NAMALWA (cell line): ENCODE data around the gene DCLK1.
"Not testable (repeated sequence)": the region's sequence is repeated elsewhere in the genome, so short reads cannot be mapped to it uniquely, and the experiment has no call there.

Experiments
- DNase-seq: peaks from one replicate; pipeline ENCODE4 v3.0.0-alpha.2; 2015; ENCODE audit warnings: low spot score

DCLK1 gene

DNA sequence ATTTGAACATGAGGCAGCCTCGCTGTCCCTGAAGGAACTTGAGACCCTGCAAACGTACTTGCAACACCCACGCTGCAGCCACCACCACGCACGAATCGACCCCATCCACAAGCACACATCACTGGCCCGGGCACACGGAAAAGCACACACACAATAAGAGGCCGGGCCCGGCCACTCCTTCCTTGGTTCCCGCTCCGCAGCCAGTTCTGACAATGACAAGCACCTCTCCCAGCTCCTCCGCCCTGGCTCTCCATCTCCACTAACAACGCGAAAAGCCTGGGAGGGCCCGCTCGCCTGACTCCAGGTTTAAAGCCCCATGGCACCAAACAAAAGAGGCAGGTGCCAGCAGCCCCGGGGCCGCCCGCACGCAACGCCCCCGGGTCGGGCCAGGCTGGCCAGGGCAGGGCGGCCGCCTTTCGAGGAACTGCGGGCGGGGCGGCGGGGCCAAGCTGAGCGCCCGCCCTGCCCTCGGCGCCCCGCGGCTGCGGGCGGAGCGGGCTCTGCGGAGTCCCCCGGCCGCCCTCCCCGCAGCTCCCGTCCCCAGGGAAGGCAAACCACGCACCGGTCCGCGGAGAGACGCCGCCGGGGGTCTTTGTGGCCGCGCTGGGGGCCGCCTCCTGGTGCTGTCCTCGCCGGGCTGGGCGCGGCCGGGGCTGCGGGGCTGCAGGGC lies 495 bp downstream of the DCLK1 start:
- no peak for DNase-seq

DNA sequence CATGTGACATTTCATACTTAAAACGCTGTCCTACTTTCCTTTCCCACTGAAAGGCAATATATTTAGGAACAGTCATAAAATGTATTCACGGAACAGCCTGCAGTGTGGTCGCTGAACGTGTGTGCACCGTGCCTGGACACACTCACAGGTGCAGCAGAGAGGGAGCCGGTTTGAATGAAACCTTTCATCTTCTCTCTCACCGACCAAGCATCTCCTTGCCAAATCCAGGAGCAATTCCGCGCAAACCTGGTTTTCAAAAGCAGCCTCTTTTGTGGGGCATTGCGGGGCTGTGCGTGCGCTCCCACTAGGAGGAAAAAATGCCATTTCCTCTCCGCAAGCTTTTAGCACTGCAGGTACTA lies 1.0 kb downstream of the DCLK1 start:
- no peak for DNase-seq

DNA sequence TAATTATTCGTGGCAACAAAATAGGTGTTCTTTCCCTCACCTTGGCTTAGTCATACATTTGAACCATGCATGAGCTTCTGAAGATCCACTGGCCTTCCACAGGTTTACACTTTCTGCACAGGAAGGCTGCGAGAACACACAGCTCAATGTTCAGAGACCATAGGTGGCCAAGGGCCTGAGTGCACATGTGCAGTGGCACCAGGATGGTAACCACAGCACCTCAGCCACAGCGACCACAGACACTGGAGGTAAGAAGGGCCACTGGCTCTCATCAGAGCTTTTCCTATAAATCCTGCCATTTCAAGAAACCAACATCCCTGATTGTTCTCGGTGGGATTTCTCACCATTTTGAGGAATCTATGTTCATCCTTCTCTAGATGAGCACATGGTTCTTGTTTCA lies 1.6 kb downstream of the DCLK1 start:
- DNase-seq = no peak

DNA sequence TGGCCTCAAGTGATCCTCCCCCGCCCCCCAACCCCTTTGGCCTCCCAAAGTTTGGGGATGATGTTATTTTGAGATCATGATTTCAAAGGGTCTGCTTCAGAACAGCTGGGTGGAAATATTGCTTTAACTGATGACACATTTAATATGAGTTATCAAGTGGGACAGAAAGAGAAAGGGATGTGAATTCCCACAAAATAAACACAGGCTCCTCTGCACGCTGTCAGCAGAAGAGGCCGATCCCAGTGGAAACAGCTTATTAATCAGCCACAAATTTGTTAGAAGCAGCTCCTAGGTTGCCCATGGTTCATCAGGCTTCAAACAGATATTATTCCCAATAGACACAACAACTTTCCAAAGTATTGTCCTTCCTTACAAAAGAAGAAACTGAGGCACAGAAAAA lies 4.7 kb downstream of the DCLK1 start:
- DNase-seq = no peak

DNA sequence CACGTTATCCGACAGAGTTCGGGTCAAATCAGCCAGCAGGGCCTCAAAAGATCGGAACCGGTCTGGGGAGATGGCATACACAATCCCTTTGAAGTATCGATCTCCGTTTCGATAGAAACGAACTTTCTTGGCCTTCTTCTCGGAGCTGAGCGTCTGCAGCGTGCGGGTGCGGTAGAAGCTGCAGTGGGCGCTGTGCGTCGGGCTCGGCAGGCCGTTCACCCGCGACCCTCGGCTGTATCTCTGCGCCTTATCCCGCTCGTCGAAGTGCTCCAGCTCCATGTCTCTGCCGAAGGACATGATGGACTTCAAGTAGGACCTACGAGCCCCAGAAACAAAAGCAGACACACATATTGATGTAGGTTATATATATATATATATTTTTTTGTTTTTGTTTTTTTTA lies 5.3 kb downstream of the DCLK1 start:
- no peak for DNase-seq

DNA sequence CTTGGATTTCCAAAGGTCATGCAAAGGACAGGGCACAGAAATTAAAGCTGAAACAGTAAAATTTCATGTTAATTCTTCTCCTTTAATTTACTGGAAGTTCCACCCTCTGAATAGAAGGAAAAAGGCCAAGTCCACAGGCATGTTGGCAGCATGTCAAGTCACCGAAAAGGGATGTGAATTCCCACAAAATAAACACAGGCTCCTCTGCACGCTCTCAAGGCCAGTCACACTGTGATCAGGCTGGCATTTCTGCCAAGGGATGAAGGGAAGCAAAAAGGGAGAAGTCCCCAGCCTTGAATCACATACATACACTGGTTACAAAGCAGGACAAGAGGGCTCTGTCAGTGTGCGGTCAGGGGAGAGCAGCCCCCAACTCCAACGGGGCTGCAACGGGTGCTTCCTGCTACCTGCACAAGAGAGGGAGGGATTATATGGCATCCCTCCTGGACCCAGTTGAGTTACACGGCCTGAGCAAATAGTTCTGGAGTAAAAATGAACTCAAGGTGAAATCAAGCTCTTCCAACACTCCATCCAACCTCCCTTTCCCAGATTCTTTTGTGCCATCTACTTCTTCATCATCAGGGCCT lies 6.9 kb downstream of the DCLK1 start:
- no peak for DNase-seq

DNA sequence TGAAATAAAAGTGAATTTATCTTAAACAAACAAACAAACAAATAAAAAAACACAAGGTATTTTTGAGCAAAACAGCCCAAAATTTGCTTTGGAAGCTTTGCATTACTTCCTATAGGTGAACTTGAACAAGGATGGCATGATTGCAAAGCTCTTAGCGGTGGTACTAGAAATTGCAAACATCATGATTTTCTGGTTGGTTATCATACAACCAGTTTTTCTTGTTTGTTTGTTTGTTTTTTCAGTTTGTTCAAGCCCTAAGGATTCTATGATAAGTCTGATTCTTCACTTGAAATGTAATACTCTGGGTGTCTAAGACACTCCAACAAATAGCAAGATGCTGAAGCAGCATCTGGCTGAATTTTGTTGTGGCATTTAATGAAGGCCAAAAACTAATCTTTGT lies 15.9 kb downstream of the DCLK1 start:
- no peak for DNase-seq

DNA sequence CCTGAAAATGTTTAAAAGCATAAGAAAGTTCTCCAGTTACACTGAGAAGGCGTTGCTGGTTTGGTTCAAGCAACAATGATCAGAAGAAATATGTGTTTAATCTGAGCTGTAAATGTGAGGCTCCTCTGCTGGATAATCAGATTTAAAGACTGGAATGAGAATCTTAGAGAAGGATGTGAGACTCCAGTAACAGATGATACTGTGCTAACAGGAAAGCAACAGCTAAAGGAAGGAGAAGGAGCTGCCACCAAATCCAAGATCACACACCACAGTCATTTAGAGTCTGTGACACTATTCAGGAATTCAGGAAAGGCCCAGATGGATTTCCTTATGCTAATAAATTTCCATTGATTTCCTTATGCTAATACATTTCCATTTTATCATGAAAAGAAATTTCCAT lies 16.9 kb downstream of the DCLK1 start:
- no peak for DNase-seq

DNA sequence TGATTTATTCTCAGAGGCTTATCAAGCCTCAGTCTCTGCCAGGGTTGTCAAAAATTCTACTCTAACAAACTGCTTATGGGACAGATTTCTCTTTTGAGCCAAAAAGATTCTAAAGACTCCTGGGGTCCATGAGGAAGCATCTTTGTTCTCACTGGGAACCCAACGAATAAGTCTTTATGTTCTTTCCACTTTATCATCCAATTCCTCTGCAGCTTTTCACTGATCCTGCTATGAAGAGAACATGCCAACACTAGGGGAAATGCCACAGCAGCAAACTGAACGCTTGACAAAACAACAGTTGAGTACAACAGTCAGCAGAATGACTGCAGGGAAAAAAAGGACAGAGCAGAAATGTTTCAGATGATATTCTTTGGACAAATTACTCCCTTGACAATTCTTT lies 22.2 kb downstream of the DCLK1 start:
- DNase-seq = no peak

DNA sequence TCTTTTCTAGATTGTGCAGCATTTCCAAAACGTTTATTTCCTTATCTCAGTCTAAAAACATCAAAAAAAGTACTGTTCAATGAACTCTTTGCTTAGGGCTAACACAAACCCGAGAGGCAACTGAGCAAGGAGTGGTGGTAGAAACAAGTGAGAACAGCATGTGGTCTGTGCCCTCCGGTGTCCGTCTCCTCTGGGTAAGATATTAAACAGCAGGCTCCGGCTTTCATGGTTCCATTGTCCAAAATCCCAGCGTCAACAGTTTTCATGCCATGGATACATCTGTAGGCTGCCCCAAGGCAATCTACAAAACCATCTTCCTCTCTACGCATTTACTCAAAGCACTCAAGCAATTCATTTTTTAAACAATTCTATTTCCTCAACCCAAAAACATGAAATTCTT lies 22.8 kb downstream of the DCLK1 start:
- no peak for DNase-seq

DNA sequence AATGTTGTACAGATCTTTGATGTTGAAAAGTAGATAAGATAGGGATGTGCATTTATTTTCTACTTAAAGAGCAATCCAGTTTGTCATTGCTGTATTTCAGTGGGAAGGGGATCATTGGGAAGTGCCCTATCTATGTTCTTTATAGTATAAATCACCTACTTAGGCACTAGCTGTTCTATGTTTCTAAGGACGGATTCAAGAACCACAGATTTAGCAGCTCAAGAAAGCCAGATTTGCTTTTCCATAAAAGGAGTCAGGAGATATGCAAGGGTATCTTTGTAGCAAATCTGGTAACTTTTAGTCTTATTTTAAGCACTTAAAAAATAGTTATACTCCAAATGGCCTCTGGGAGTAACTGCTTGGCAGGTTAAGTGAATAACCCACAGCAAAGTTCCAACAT lies 23.7 kb downstream of the DCLK1 start:
- no peak for DNase-seq

DNA sequence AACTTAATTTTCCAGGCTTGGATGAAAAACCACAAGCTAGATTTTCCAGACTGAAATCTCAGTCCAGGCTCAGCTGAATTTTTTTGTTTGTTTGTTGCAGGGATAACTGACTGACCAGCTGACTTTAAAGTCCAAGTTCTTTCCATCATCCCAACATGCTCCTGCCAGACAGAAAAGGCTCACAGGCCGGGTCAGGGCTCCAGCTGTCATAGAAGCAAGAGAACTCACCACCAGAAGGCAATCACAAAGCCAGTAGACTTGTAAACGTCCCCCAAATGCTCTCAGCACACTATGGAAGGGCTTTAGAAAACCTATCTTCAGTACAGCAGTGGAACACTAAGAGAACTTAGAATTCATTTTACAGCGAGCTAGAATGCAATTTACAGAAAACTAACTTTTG lies 25.5 kb downstream of the DCLK1 start:
- DNase-seq = no peak

DNA sequence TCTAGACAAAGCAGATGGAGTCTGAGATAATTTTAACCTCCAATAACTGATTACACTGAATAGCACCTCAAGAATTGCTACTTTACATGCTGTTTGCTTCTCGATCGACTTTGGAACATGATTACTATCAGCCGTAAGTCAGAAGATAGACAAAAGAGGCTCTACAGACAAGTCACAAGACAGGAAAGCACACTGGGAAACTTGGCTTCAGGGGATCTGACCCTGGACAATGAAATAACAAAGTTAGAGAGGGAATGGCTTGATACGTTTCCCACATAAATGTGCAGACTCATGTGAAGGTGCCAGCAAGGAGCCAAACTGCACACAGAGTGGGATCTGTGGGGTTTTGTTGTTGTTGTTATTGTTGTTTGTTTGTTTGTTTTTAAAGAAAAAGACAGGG lies 28.5 kb downstream of the DCLK1 start:
- DNase-seq = no peak

DNA sequence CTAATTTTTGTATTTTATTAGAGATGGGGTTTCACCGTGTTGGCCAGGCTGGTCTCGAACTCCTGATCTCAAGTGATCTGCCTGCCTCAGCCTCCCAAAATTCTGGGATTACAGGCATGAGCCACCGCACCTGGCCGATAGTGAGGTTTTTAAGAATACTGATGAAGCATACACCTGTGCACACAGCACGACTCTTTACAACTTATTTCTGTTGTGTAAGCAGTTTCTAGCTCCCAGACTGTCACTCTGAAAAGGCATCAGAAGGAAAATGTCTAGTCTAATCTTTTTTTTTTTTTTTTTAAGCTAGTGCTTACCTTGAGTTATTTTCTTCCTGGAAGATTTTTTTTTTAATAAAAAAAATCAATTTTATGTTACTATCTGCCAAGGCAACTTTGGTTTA lies 29.3 kb downstream of the DCLK1 start:
- DNase-seq = not testable (repeated sequence)

DNA sequence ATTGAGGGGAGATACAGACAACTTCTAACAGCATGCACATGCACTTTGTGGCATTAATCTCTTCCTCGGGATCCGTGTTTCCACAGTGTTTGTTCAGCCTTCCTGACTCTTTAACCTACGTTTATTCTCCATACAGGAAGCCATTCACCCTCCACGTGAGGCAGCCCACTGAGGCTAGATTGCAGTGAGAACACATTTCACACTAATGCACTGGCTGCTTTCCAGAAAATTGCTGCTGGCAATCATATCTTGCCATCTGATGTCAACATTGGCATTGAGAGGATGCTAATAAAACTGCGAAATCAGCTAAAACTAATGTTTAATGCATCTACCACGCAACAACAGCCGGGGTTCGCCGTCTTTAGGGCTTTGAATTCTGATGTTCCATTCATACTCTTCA lies 30.0 kb downstream of the DCLK1 start:
- no peak for DNase-seq

DNA sequence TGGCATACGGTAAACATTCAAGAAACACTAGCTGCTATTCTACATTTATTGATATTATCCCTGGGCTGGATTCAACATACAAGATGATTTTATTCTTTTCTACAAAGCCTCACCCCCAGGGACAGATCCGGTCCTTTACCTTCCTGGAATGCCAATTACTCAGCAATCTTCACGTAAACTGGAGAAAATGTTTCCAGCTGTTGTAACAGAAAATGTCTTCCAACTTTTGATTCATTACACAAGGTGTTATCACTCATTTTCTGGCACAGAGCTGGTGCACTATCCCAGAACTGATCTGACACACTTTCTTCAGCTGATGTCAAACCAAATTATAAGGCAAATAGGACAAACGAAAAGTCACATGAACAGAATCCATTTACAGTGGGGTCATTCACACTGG lies 33.1 kb downstream of the DCLK1 start:
- DNase-seq = no peak

DNA sequence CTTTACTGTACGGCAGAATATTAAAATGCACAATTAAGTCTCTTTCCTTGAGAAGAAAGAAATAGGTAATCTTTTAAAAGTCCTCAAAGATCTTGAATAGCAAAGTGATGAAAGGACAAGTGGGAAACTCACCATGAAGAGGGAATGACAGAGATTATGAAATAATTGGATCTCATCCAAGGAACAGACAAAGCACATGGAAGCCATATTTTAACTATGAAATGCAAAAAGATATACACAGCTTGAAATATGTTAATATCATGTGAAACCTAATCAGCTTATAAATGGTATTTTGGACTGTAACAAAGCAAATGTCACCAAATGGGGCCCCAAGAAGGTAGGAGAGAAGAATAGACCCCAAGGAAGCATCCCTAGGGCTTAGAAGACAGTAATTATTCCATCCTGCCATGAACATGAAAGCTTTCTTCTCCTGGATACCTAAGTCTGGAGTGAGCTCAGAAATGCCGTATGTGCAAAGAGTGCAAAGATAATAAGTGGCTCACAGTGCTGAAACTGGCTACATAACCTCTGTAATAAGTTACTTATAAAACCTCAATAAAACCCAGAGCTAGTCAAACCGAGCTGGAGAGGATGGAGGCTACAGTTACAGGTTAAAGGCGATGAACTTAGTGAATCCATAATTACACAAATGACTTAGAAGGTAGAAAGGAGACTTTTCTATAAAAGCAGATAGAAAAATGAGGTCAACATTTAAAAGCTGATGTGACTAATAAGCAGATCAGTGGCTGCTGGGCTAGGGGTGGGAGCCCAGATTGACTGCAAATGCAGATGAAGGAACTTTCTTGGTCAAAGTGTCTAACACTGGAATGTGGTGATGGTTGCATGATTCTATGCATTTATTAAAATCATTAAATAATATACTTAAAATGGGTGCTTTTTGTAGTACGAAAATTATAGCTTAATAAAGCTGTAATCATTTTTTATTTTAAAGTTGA lies 34.4 kb downstream of the DCLK1 start:
- no peak for DNase-seq

DNA sequence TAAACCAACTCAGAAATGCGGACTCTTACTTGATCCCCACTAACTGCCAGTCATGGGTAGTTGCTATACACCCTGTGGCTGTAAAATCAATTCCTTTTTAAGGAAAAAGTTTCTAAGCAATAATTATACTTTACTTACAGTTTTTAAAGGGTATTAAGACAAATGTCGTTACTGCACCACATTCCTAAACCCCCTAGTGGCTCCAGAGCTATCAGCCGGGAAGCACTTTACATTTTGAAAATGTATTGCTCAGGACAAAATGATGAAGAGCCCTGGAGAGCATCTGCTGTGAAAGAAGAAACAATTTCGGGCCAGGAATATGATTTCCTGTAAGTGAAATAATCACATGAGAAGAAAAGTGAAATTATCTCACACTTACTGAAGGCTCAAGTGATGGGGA lies 36.7 kb downstream of the DCLK1 start:
- no peak for DNase-seq

DNA sequence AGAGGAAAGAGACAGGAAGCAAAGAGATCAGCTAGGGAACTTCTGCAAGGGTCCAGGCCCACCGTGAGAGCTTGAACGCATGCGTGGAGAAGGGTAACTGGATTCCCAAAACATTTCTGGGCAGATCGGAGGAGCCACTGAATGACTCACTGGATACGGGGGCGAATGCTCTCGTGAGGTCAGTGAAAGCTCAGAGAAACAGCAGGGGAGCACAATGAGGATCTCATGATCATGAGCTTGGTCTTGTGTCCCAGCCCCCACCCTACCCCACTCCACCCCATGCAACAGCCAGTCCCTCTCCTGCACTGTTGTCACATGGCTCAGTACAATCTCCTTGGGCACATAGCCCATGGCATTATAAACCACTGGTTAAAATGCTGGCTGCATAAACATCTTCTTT lies 40.6 kb downstream of the DCLK1 start:
- no peak for DNase-seq

DNA sequence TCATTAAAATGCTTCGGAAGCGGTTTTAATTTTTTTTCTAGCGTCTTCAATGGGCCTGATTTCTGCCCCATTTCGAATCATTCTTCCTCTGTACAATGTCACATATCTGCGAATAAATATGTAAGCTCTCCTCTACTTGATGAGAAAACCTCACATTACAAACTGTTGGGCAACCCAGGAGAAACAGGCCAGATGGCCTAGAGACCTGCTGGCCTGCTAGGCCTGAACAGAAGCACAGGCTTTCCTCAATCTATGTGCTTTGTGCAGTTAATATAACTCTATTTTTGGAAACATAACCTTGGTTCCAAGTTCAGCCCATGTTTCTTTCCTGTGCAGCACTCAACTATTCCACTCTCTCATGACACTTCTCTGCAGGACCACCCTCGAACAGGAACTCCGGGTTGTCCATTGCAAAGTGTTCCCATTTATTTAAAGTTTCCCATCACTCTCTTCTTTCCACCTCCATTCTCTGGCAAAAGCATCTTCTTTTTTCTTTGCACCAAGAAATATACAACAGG lies 42.0 kb downstream of the DCLK1 start:
- no peak for DNase-seq

DNA sequence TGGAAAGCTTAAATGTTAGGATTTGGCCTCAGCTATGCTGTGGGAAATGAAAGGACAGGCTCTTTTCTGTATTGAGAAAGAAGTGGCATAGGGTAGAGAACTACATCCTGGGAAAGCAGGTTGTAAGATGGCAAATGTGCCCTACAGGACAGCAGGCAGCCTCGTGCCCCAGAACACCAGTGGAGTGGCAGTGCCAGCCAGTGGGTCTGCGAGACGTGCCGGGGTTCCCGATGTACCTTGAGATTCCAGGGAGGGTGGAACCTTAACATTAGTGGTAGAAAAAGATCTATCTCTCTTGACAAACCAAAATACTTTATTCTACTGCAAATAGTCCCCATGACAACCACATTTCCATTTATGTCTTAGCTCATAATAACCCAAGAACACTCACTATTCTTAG lies 42.7 kb downstream of the DCLK1 start:
- no peak for DNase-seq

DNA sequence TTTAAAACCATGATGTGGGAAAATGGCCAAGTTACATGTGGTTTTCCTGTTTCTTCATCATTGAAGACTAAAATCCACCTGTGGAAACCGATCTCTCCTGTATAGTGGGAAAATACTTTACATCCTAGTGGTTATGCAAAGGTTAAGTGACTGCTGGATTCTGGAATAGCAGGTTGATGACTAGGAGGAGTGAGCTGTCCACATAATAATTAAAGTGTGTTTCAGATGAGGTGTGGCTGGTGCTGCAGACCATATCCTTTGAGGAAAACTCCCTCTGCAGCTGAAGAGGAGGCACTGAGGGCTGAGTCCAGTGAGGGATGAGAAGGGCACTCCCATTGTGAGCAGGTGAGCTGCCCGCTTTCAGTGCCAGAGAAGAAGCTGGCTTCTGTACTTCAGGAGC lies 43.2 kb downstream of the DCLK1 start:
- no peak for DNase-seq

DNA sequence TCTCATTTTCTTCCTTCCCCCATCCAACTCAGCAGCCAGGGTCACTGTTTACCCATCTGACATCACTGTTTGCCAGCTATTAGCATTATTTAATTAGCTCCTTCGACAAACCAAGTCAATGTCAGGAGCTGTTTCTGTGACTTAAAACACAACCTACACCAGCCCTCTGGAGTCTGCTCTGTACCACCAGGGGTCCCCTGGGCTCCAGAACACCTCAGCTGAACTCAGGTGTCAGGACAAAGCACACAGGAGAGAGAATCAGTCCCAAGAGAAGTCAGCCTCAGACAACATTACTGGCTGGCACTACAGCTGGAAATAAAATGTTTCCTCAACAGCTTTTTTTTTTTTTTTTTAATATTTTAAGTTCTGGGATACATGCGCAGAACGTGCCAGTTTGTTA lies 45.1 kb downstream of the DCLK1 start:
- DNase-seq = peak; percentile 2
